ENCODE results near the gene TCERG1L.

TCERG1L gene

DNA sequence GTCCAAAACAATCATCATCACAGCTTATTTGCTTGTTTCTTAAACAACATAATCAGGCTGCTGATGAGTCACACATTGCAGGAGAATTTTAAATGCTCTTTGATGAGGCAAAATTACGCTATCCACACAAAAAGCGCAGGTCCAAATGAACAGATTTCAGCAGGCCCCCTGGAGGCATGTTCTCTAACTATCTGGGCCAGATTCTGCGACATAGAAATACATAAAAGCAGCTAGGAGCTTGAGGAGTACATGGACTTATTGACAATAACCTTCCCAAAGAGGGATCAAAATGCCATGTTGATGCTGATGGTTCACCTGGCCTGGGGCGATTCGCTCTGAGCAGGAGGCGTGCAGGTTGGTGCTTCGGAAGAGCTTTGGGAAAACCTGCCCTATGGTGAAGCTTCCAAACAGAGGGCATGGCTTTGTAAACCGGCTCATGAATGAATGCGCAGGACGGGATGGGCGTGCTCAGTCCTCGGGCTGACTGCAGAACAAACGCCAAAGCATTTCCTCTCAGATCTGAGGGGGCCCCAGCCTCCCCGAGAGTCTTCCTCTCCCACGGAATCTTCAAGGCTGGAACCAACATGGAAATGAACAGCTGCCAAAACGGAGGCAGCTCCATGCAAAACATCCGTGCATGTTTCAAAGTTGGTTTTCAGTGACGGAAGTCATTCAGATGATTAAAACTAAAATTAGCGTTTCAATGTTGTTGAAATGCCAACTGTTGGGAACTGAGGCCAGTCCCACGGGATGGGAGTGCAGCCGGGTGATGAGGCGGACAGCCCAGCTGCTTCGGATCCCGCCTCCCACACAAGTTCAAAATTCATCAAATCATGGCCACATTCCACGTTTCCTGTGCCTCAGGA is 179.6 kb downstream of the TCERG1L start:
- H2AFZ ChIP-seq (ENCODE audit: low read depth, low read length): no peak overlapping the region
- 82% methylated on average over 25 of the region's 25 CpGs for WGBS
- H3K4ac ChIP-seq (ENCODE audit: low read depth in 1 of 2, low read length in 2 of 2): no peak overlapping the region
- H2AK5ac ChIP-seq (ENCODE audit: low read length, severe bottlenecking): no peak overlapping the region
- H3K4me2 ChIP-seq (ENCODE audit: low read length, poor library complexity, severe bottlenecking): no peak overlapping the region
- no peak overlapping the region for H2BK12ac ChIP-seq (ENCODE audit: low read length in 2 of 2)
- H4K8ac ChIP-seq (ENCODE audit: low read length): no peak overlapping the region
- H3K18ac ChIP-seq (ENCODE audit: low read depth in 1 of 2, low read length in 2 of 2): no peak overlapping the region
- H3K79me1 ChIP-seq (replicated peaks; ENCODE audit: low read length, poor library complexity, severe bottlenecking): no peaks in the 10 kb centered on the region
- H2BK15ac ChIP-seq (ENCODE audit: low read depth, poor library complexity, severe bottlenecking): no peak overlapping the region
- H3K36me3 ChIP-seq (ENCODE audit: control insufficient read depth in 1 of 2, insufficient read depth in 2 of 2, low read depth in 1 of 2, low read length in 2 of 2): no peaks in the 10 kb centered on the region
- H3K23ac ChIP-seq (ENCODE audit: low read length in 2 of 2): no peak overlapping the region
- H4K91ac ChIP-seq (ENCODE audit: low read length): no peak overlapping the region
- no peak overlapping the region for H2BK5ac ChIP-seq (ENCODE audit: low read depth, low read length, poor library complexity, severe bottlenecking)
- H3K4me1 ChIP-seq (ENCODE audit: control insufficient read depth, insufficient read depth, low read depth, low read length): no peaks in the 10 kb centered on the region
- no peak overlapping the region for H3K14ac ChIP-seq (ENCODE audit: low read length in 2 of 2)
- H2BK120ac ChIP-seq (ENCODE audit: low read depth, low read length): no peak overlapping the region
- H3K27ac ChIP-seq (ENCODE audit: low read length, poor library complexity, severe bottlenecking): no peak overlapping the region
- H3K9me3 ChIP-seq (ENCODE audit: control insufficient read depth, low read length): no peaks in the 10 kb centered on the region
- H3K27me3 ChIP-seq (ENCODE audit: control insufficient read depth in 1 of 2, insufficient read depth in 1 of 2, low read length in 2 of 2): no peaks in the 10 kb centered on the region
- H3K9ac ChIP-seq (ENCODE audit: low read length): no peak overlapping the region
- H3K4me3 ChIP-seq (ENCODE audit: insufficient read depth in 1 of 2, low read depth in 1 of 2, low read length in 2 of 2): no peak overlapping the region
- DNase-seq: no peak

- H3K18ac ChIP-seq (ENCODE audit: low read depth in 1 of 2, low read length in 2 of 2): no peak overlapping the region
- no peak overlapping the region for H2BK15ac ChIP-seq (ENCODE audit: low read depth, poor library complexity, severe bottlenecking)
- H2AFZ ChIP-seq (ENCODE audit: low read depth, low read length): no peak overlapping the region
- no peaks in the 10 kb centered on the region for H3K27me3 ChIP-seq (ENCODE audit: control insufficient read depth in 1 of 2, insufficient read depth in 1 of 2, low read length in 2 of 2)
- no peak overlapping the region for H3K4me3 ChIP-seq (ENCODE audit: insufficient read depth in 1 of 2, low read depth in 1 of 2, low read length in 2 of 2)
- H3K23ac ChIP-seq (ENCODE audit: low read length in 2 of 2): no peak overlapping the region
- H3K4me1 ChIP-seq (ENCODE audit: control insufficient read depth, insufficient read depth, low read depth, low read length): no peaks in the 10 kb centered on the region
- H3K36me3 ChIP-seq (ENCODE audit: control insufficient read depth in 1 of 2, insufficient read depth in 2 of 2, low read depth in 1 of 2, low read length in 2 of 2): no peaks in the 10 kb centered on the region
- 77% methylated on average over 6 of the region's 7 CpGs for WGBS
- H3K9ac ChIP-seq (ENCODE audit: low read length): no peak overlapping the region
- no peak overlapping the region for H2BK5ac ChIP-seq (ENCODE audit: low read depth, low read length, poor library complexity, severe bottlenecking)
- no peak overlapping the region for H3K27ac ChIP-seq (ENCODE audit: low read length, poor library complexity, severe bottlenecking)
- no peak overlapping the region for H2AK5ac ChIP-seq (ENCODE audit: low read length, severe bottlenecking)
- no peak for DNase-seq
- no peak overlapping the region for H4K91ac ChIP-seq (ENCODE audit: low read length)
- H4K8ac ChIP-seq (ENCODE audit: low read length): no peak overlapping the region
- no peak overlapping the region for H2BK12ac ChIP-seq (ENCODE audit: low read length in 2 of 2)
- H3K4ac ChIP-seq (ENCODE audit: low read depth in 1 of 2, low read length in 2 of 2): no peak overlapping the region
- H2BK120ac ChIP-seq (ENCODE audit: low read depth, low read length): no peak overlapping the region
- H3K4me2 ChIP-seq (ENCODE audit: low read length, poor library complexity, severe bottlenecking): no peak overlapping the region
- no peaks in the 10 kb centered on the region for H3K79me1 ChIP-seq (replicated peaks; ENCODE audit: low read length, poor library complexity, severe bottlenecking)
- H3K14ac ChIP-seq (ENCODE audit: low read length in 2 of 2): no peak overlapping the region
- no peaks in the 10 kb centered on the region for H3K9me3 ChIP-seq (ENCODE audit: control insufficient read depth, low read length)
Measured at GRCh38 chr10:131130025-131130424, 181.5 kb downstream of the TCERG1L start.

DNA sequence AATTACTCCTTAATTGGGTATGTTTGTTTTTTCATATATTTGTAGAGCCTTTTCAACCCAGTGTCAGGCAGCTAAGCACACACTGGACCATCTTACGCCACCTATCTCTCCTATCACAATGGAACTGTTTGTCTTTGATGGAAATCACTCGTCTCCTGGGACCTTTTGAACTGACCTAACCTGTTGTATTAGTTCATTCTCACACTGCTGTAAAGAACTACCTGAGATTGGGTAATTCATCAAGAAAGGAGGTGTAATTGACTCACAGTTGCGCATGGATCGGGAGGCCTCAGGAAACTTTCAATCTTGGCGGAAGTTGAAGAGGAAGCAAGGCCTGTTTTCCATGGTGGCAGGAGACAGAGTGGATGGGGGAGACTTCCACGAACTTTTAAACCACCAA is 182.0 kb downstream of the TCERG1L start:
- Histone ChIP-seq H2AFZ (ENCODE audit: low read depth, low read length) (no peak overlapping the region), H3K4me2 (ENCODE audit: low read length, poor library complexity, severe bottlenecking) (no peak overlapping the region), H2BK120ac (ENCODE audit: low read depth, low read length) (no peak overlapping the region), H4K8ac (ENCODE audit: low read length) (no peak overlapping the region), H2BK5ac (ENCODE audit: low read depth, low read length, poor library complexity, severe bottlenecking) (no peak overlapping the region), H2AK5ac (ENCODE audit: low read length, severe bottlenecking) (no peak overlapping the region), H3K9me3 (ENCODE audit: control insufficient read depth, low read length) (peaks cover 1% of the 10 kb centered on the region), H3K4me3 (ENCODE audit: insufficient read depth in 1 of 2, low read depth in 1 of 2, low read length in 2 of 2) (no peak overlapping the region), H2BK12ac (ENCODE audit: low read length in 2 of 2) (no peak overlapping the region), H3K23ac (ENCODE audit: low read length in 2 of 2) (no peak overlapping the region), H3K9ac (ENCODE audit: low read length) (no peak overlapping the region), H3K14ac (ENCODE audit: low read length in 2 of 2) (no peak overlapping the region), H3K27me3 (ENCODE audit: control insufficient read depth in 1 of 2, insufficient read depth in 1 of 2, low read length in 2 of 2) (no peaks in the 10 kb centered on the region), H2BK15ac (ENCODE audit: low read depth, poor library complexity, severe bottlenecking) (no peak overlapping the region), H4K91ac (ENCODE audit: low read length) (no peak overlapping the region), H3K79me1 (replicated peaks; ENCODE audit: low read length, poor library complexity, severe bottlenecking) (no peaks in the 10 kb centered on the region), H3K4me1 (ENCODE audit: control insufficient read depth, insufficient read depth, low read depth, low read length) (no peaks in the 10 kb centered on the region), H3K4ac (ENCODE audit: low read depth in 1 of 2, low read length in 2 of 2) (no peak overlapping the region), H3K36me3 (ENCODE audit: control insufficient read depth in 1 of 2, insufficient read depth in 2 of 2, low read depth in 1 of 2, low read length in 2 of 2) (no peaks in the 10 kb centered on the region), H3K27ac (ENCODE audit: low read length, poor library complexity, severe bottlenecking) (no peak overlapping the region), H3K18ac (ENCODE audit: low read depth in 1 of 2, low read length in 2 of 2) (no peak overlapping the region)
- WGBS: 69% methylated on average over 6 of the region's 6 CpGs
- no peak for DNase-seq

GRCh38 chr10:131128731-131129130 is 182.8 kb downstream of the TCERG1L start:
- Histone ChIP-seq H3K18ac (ENCODE audit: low read depth in 1 of 2, low read length in 2 of 2) (no peak overlapping the region), H3K23ac (ENCODE audit: low read length in 2 of 2) (no peak overlapping the region), H4K91ac (ENCODE audit: low read length) (no peak overlapping the region), H3K79me1 (replicated peaks; ENCODE audit: low read length, poor library complexity, severe bottlenecking) (no peaks in the 10 kb centered on the region), H3K9me3 (ENCODE audit: control insufficient read depth, low read length) (peaks cover 2% of the 10 kb centered on the region), H3K27me3 (ENCODE audit: control insufficient read depth in 1 of 2, insufficient read depth in 1 of 2, low read length in 2 of 2) (no peaks in the 10 kb centered on the region), H3K9ac (ENCODE audit: low read length) (no peak overlapping the region), H2BK12ac (ENCODE audit: low read length in 2 of 2) (no peak overlapping the region), H3K4ac (ENCODE audit: low read depth in 1 of 2, low read length in 2 of 2) (no peak overlapping the region), H3K4me1 (ENCODE audit: control insufficient read depth, insufficient read depth, low read depth, low read length) (no peaks in the 10 kb centered on the region), H3K27ac (ENCODE audit: low read length, poor library complexity, severe bottlenecking) (no peak overlapping the region), H3K14ac (ENCODE audit: low read length in 2 of 2) (no peak overlapping the region), H2AK5ac (ENCODE audit: low read length, severe bottlenecking) (no peak overlapping the region), H2AFZ (ENCODE audit: low read depth, low read length) (no peak overlapping the region), H4K8ac (ENCODE audit: low read length) (no peak overlapping the region), H3K36me3 (ENCODE audit: control insufficient read depth in 1 of 2, insufficient read depth in 2 of 2, low read depth in 1 of 2, low read length in 2 of 2) (no peaks in the 10 kb centered on the region), H3K4me2 (ENCODE audit: low read length, poor library complexity, severe bottlenecking) (no peak overlapping the region), H3K4me3 (ENCODE audit: insufficient read depth in 1 of 2, low read depth in 1 of 2, low read length in 2 of 2) (no peak overlapping the region), H2BK15ac (ENCODE audit: low read depth, poor library complexity, severe bottlenecking) (no peak overlapping the region), H2BK120ac (ENCODE audit: low read depth, low read length) (no peak overlapping the region), H2BK5ac (ENCODE audit: low read depth, low read length, poor library complexity, severe bottlenecking) (no peak overlapping the region)
- WGBS: 81% methylated on average over 7 of the region's 8 CpGs
- no peak for DNase-seq

Data from mesenchymal stem cell (in vitro differentiated cells and primary cell).